ENCODE data around the gene CFAP77. TPM values are rescaled to one million over a fixed set of nuclear protein-coding genes. Genes with fewer than 3 reads are reported as not detected.

The CFAP77 gene
- total and polyA plus RNA-seq, 2 of the 8 experiments (the other 6 are each of a cell fraction or from before 2014, with no cell fraction given) = 0.63 to 0.97 TPM

DNA sequence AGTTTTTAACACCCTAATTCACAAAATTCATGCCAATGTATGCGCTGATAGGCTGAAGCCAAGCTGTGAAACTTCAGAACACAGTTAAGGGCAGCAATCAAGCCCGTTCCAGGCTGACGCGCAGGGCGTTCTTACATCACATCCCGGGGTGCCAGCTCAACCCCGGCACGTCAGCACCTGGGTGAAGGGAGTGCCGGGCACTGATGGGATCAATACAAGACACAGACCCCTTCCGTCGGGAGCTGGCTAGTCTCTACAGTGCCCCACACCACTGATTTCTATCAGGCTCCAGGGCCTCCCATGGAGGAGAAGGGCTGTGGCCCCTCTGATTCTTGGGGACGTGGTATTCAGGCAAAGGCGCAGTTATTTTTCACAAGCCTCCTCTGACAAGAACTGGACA, 184.4 kb downstream of the CFAP77 start:
- H2BK20ac ChIP-seq (ENCODE audit: low read length) = no peak overlapping the region
- WGBS, 2 experiments (ENCODE audit: extremely low coverage in 1 of 2, insufficient coverage in 1 of 2, insufficient read length in 1 of 2, insufficient replicate concordance in 2 of 2, low coverage in 1 of 2, low lambda C conversion rate in 2 of 2, missing lambda C conversion rate in 1 of 2) = 90% methylated on average over 13 of the region's 13 CpGs; no CpG with 5 or more reads in 1 of the 2 experiments
- no peaks in the 10 kb centered on the region for H3K79me1 ChIP-seq (ENCODE audit: low read depth, low read length)
- H3K23ac ChIP-seq (ENCODE audit: insufficient read length) = no peak overlapping the region
- DNase-seq (ENCODE audit: low read depth in 1 of 2, low spot score in 2 of 2) (no peak), FAIRE-seq (no peak)
- peaks cover 0 to 4% (median 0%) of the 10 kb centered on the region in 4 experiments; a peak in 2 of 8 replicates for H3K36me3 ChIP-seq (ENCODE audit: control insufficient read depth in 2 of 4, insufficient read depth in 4 of 4, low read length in 3 of 4)
- no peak overlapping the region for H4K5ac ChIP-seq (ENCODE audit: insufficient read length, low read depth, low read length)
- no peak overlapping the region for H3K9ac ChIP-seq (replicated peaks in 1 of 4; ENCODE audit: extremely low read depth in 1 of 4, low read depth in 3 of 4, low read length in 3 of 4)
- H3K4me3 ChIP-seq (ENCODE audit: extremely low read depth in 1 of 4, insufficient read depth in 2 of 4, low read depth in 3 of 4, low read length in 4 of 4) = no peak overlapping the region
- POLR2A ChIA-PET (ENCODE audit: partially characterized antibody) = interaction anchor here (0.6 kb wide), 1 partner anchor 75 kb away, joined by 3 read pairs; the partner anchor contains the start of genes DDX31 and GTF3C4
- H2BK120ac ChIP-seq (replicated peaks; ENCODE audit: low read depth, low read length) = no peak overlapping the region
- H3K4me2 ChIP-seq (ENCODE audit: insufficient read depth in 1 of 2, low read depth in 2 of 2, low read length in 2 of 2) = no peak overlapping the region
- H3K27ac ChIP-seq (ENCODE audit: low read depth, low read length) = no peak overlapping the region
- no peak overlapping the region for H3K56ac ChIP-seq (replicated peaks; ENCODE audit: insufficient read length, low read depth, low read length)
- H2BK15ac ChIP-seq (ENCODE audit: low read length) = no peak overlapping the region
- H2BK12ac ChIP-seq (ENCODE audit: low read depth, low read length) = no peak overlapping the region
- no peak overlapping the region for H3K18ac ChIP-seq (ENCODE audit: extremely low read depth, low read length)
- H4K8ac ChIP-seq (ENCODE audit: extremely low read depth, insufficient read depth, low read length) = no peak overlapping the region
- H3K27me3 ChIP-seq (replicated peaks in 1 of 4; ENCODE audit: control insufficient read depth in 3 of 4, extremely low read depth in 1 of 4, insufficient read depth in 3 of 4, low read length in 3 of 4) = peaks cover 6 to 16% (median 13%) of the 10 kb centered on the region in 4 experiments
- peaks cover 3 to 24% (median 15%) of the 10 kb centered on the region in 4 experiments for H3K4me1 ChIP-seq (replicated peaks in 1 of 4; ENCODE audit: control insufficient read depth in 3 of 4, insufficient read depth in 4 of 4, low read length in 3 of 4)
- H4K91ac ChIP-seq (replicated peaks; ENCODE audit: insufficient read length, low read length) = no peak overlapping the region
- no peaks in the 10 kb centered on the region for H3K9me3 ChIP-seq (ENCODE audit: insufficient read depth in 2 of 2, low read depth in 1 of 2, low read length in 1 of 2)
- H3K79me2 ChIP-seq (ENCODE audit: control insufficient read depth in 1 of 2, insufficient read depth in 2 of 2, low read length in 2 of 2) = no peaks in the 10 kb centered on the region
- H2AFZ ChIP-seq (ENCODE audit: low read length) = no peak overlapping the region
- H2BK5ac ChIP-seq (ENCODE audit: low read depth, low read length) = no peak overlapping the region
- H4K20me1 ChIP-seq (replicated peaks in 1 of 2; ENCODE audit: control insufficient read depth in 1 of 2, insufficient read depth in 2 of 2, low read length in 2 of 2) = peaks cover 0 to 7% of the 10 kb centered on the region in 2 experiments
- no peak overlapping the region for H3K14ac ChIP-seq (ENCODE audit: insufficient read length)
- H2AK5ac ChIP-seq (ENCODE audit: low read depth, low read length) = no peak overlapping the region
- no peak overlapping the region for H3K4ac ChIP-seq (replicated peaks; ENCODE audit: insufficient read length, low read depth, low read length)
- peaks cover 15% of the 10 kb centered on the region; the same call in 1 of the 2 replicates for H3K23me2 ChIP-seq (ENCODE audit: low read depth, low read length)
- CTCF ChIA-PET (ENCODE audit: partially characterized antibody) = interaction anchor here (0.6 to 1.2 kb wide), 3 partner anchors 8 to 56 kb away, joined by 3 read pairs; no protein-coding TSS in a partner anchor
- TF ChIP-seq TAF1 (IDR thresholded peaks at IDR 0.05; ENCODE audit: low read depth, low read length) = no peak
- TF ChIP-seq HDAC2 (IDR thresholded peaks at IDR 0.05; ENCODE audit: borderline replicate concordance in 1 of 2, low read depth in 2 of 2, low read length in 2 of 2) = no peak
- no peak for TF ChIP-seq SUZ12 (IDR thresholded peaks at IDR 0.05; ENCODE audit: low read length)
- TF ChIP-seq, protein P1, sequence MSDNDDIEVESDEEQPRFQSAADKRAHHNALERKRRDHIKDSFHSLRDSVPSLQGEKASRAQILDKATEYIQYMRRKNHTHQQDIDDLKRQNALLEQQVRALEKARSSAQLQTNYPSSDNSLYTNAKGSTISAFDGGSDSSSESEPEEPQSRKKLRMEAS (IDR thresholded peaks at IDR 0.05) = no peak
- no peak for TF ChIP-seq RBBP5 (IDR thresholded peaks at IDR 0.05; ENCODE audit: borderline replicate concordance, low read depth, low read length)
- TF ChIP-seq ZNF274 (IDR thresholded peaks at IDR 0.05; ENCODE audit: borderline replicate concordance, extremely low read depth, low read length) = no peak
- TF ChIP-seq, protein P2, sequence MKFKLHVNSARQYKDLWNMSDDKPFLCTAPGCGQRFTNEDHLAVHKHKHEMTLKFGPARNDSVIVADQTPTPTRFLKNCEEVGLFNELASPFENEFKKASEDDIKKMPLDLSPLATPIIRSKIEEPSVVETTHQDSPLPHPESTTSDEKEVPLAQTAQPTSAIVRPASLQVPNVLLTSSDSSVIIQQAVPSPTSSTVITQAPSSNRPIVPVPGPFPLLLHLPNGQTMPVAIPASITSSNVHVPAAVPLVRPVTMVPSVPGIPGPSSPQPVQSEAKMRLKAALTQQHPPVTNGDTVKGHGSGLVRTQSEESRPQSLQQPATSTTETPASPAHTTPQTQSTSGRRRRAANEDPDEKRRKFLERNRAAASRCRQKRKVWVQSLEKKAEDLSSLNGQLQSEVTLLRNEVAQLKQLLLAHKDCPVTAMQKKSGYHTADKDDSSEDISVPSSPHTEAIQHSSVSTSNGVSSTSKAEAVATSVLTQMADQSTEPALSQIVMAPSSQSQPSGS (IDR thresholded peaks at IDR 0.05; ENCODE audit: low read length) = no peak
- TF ChIP-seq, protein P3, sequence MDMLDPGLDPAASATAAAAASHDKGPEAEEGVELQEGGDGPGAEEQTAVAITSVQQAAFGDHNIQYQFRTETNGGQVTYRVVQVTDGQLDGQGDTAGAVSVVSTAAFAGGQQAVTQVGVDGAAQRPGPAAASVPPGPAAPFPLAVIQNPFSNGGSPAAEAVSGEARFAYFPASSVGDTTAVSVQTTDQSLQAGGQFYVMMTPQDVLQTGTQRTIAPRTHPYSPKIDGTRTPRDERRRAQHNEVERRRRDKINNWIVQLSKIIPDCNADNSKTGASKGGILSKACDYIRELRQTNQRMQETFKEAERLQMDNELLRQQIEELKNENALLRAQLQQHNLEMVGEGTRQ (IDR thresholded peaks at IDR 0.05; ENCODE audit: low read length) = no peak
- TF ChIP-seq BCL11A (IDR thresholded peaks at IDR 0.05; ENCODE audit: low read depth in 2 of 2, low read length in 2 of 2) = no peak
- no peak for TF ChIP-seq ASH2L (IDR thresholded peaks at IDR 0.05; ENCODE audit: low read length)

Data from H1 (cell line).